Smooth muscle cell (in vitro differentiated cells): Measurements from ENCODE around the gene GRM7. TPM values are rescaled to one million over a fixed set of nuclear protein-coding genes. Genes with fewer than 3 reads are reported as not detected.

Source experiments
- DNase-seq: peaks from one replicate; lab custom pipeline; 2025; ENCODE audit not compliant: unreplicated experiment; lab: John Stamatoyannopoulos, UW
- H2AFZ ChIP-seq: fragments of 200-600 bp; sonication (generic); 2 replicates; pipeline ENCODE4 v1.6.0; 2016; ENCODE audit warnings: antibody characterized with exemption, low read depth, mild to moderate bottlenecking
- H3F3A ChIP-seq: fragments of 200-600 bp; sonication (generic); 2 replicates; pipeline ENCODE4 v1.6.0; 2017; ENCODE audit warnings: antibody characterized with exemption, low read depth
- H3K27ac ChIP-seq: fragments of 200-600 bp; sonication (generic); 2 replicates; pipeline ENCODE4 v1.5.1; 2016; ENCODE audit warnings: low read depth, mild to moderate bottlenecking
- H3K27me3 ChIP-seq: fragments of 200-600 bp; sonication (generic); 2 replicates; pipeline ENCODE4 v1.6.1; 2016; ENCODE audit warnings: low read depth, mild to moderate bottlenecking
- H3K36me3 ChIP-seq: fragments of 200-600 bp; sonication (generic); 2 replicates; pipeline ENCODE4 v1.5.1; 2016; ENCODE audit warnings: low read depth
- H3K4me1 ChIP-seq: fragments of 200-600 bp; sonication (generic); 2 replicates; pipeline ENCODE4 v1.5.1; 2016; ENCODE audit warnings: low read depth
- H3K4me2 ChIP-seq: fragments of 200-600 bp; sonication (generic); 2 replicates; pipeline ENCODE4 v1.6.0; 2016; ENCODE audit warnings: mild to moderate bottlenecking
- H3K4me3 ChIP-seq: fragments of 200-600 bp; sonication (generic); 2 replicates; pipeline ENCODE4 v1.5.1; 2016; ENCODE audit warnings: mild to moderate bottlenecking
- H3K79me2 ChIP-seq: fragments of 200-600 bp; sonication (generic); 2 replicates; pipeline ENCODE4 v1.6.0; 2016; ENCODE audit warnings: low read depth, mild to moderate bottlenecking
- H3K9ac ChIP-seq: fragments of 200-600 bp; sonication (generic); 2 replicates; pipeline ENCODE4 v1.6.0; 2016; ENCODE audit warnings: low read depth
- H3K9me3 ChIP-seq: fragments of 200-600 bp; sonication (generic); replicated peaks from 2 replicates; pipeline ENCODE4 v1.5.1; 2016; ENCODE audit warnings: low read depth
- H4K20me1 ChIP-seq: fragments of 200-600 bp; sonication (generic); 2 replicates; pipeline ENCODE4 v1.6.0; 2016; ENCODE audit warnings: low read depth
- WGBS: methylation state at CpG from one replicate; pipeline ENCODE4 v1.1.7; 2016; ENCODE audit warnings: low lambda C conversion rate; 5-methylcytosine and 5-hydroxymethylcytosine counted together
- polyA plus RNA-seq: library from polyadenylated mRNA; unstranded; fragments of >200 nt; fragmentation: Nextera tagmentation; extraction: Ambion mirVana; gene quantifications from 2 replicates; pipeline ENCODE4 v1.2.1, GENCODE V29; 2016
- total RNA-seq: library from RNA; depleted of rRNA; stranded (reverse); fragments of >200 nt; gene quantifications from 2 replicates; pipeline ENCODE4 v1.2.3, GENCODE V29; 2014
- TF ChIP-seq, protein P1 (sequence below): fragments of 200-600 bp; sonication (generic); IDR thresholded peaks from 2 replicates; pipeline ENCODE4 v1.5.1; 2017; ENCODE audit warnings: borderline replicate concordance, mild to moderate bottlenecking, antibody characterized with exemption; ENCODE audit not compliant: insufficient read depth, poor library complexity, severe bottlenecking

GRM7 gene
- total and polyA plus RNA-seq, 2 experiments from 2014 or later, result not detected

DNA sequence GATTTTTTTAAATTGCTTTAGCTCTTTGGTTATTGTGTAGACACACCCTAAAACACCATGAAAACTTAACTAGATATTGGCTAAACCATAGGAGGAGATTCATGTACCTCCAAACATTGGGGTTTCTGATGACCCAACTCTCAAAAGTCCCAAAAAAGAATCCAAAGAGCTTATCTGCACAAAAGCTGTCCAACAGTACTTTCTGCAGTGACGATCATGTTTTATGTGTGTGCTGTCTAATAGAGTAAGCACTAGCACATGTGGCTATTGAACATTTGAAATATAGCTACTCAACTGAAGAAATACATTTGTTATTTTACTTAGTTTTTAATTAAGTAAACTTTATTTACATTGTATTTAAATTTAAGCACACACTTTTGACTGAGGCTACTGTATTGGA lies 822.5 kb downstream of the GRM7 start:
- no peak overlapping the region for H3K27ac ChIP-seq
- no peaks in the 10 kb centered on the region for H3K4me1 ChIP-seq
- no peaks in the 10 kb centered on the region for H3K27me3 ChIP-seq
- H3K4me2 ChIP-seq, result no peak overlapping the region
- no peak overlapping the region for H3K4me3 ChIP-seq
- no peak for DNase-seq
- no peaks in the 10 kb centered on the region for H3F3A ChIP-seq
- H2AFZ ChIP-seq, result no peak overlapping the region
- 96% methylated on average over 1 of the region's 1 CpG for WGBS
- no peaks in the 10 kb centered on the region for H3K79me2 ChIP-seq
- no peaks in the 10 kb centered on the region for H3K9me3 ChIP-seq
- H3K36me3 ChIP-seq, result no peaks in the 10 kb centered on the region
- no peaks in the 10 kb centered on the region for H4K20me1 ChIP-seq
- H3K9ac ChIP-seq, result no peak overlapping the region
- TF ChIP-seq, protein P1, sequence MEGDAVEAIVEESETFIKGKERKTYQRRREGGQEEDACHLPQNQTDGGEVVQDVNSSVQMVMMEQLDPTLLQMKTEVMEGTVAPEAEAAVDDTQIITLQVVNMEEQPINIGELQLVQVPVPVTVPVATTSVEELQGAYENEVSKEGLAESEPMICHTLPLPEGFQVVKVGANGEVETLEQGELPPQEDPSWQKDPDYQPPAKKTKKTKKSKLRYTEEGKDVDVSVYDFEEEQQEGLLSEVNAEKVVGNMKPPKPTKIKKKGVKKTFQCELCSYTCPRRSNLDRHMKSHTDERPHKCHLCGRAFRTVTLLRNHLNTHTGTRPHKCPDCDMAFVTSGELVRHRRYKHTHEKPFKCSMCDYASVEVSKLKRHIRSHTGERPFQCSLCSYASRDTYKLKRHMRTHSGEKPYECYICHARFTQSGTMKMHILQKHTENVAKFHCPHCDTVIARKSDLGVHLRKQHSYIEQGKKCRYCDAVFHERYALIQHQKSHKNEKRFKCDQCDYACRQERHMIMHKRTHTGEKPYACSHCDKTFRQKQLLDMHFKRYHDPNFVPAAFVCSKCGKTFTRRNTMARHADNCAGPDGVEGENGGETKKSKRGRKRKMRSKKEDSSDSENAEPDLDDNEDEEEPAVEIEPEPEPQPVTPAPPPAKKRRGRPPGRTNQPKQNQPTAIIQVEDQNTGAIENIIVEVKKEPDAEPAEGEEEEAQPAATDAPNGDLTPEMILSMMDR, result no peak

DNA sequence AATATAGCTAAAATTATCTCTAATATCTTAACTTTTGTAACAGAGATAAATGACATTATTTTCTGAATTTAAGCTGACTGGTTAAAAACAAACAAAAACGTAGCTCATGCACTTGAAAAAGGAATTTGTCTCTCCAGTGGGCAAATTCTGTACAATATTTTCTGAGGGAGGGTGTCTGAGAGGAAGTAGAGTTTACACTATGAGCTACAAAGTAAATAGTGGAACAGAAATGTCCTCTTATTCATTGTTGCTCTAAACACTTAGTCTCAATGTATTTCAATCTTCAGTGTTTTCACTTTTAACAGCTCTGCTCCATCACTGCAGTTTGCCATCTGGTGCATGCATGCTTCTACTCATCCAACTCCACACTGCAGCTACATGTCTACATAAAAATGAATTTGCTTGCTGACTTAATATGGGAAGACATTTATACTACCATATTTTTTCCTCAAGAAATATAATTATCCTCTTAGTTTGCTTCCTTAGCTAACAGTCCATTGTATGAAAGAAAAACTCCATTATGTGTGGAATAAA lies 823.3 kb downstream of the GRM7 start:
- H3K4me1 ChIP-seq, result no peaks in the 10 kb centered on the region
- H2AFZ ChIP-seq, result no peak overlapping the region
- 77% methylated on average over 1 of the region's 1 CpG for WGBS
- TF ChIP-seq, protein P1, result no peak
- DNase-seq, result no peak
- no peaks in the 10 kb centered on the region for H4K20me1 ChIP-seq
- H3K36me3 ChIP-seq, result no peaks in the 10 kb centered on the region
- H3K27ac ChIP-seq, result no peak overlapping the region
- H3K9me3 ChIP-seq, result no peaks in the 10 kb centered on the region
- H3K4me3 ChIP-seq, result no peak overlapping the region
- H3K27me3 ChIP-seq, result no peaks in the 10 kb centered on the region
- no peaks in the 10 kb centered on the region for H3F3A ChIP-seq
- no peaks in the 10 kb centered on the region for H3K79me2 ChIP-seq
- no peak overlapping the region for H3K4me2 ChIP-seq
- H3K9ac ChIP-seq, result no peak overlapping the region

DNA sequence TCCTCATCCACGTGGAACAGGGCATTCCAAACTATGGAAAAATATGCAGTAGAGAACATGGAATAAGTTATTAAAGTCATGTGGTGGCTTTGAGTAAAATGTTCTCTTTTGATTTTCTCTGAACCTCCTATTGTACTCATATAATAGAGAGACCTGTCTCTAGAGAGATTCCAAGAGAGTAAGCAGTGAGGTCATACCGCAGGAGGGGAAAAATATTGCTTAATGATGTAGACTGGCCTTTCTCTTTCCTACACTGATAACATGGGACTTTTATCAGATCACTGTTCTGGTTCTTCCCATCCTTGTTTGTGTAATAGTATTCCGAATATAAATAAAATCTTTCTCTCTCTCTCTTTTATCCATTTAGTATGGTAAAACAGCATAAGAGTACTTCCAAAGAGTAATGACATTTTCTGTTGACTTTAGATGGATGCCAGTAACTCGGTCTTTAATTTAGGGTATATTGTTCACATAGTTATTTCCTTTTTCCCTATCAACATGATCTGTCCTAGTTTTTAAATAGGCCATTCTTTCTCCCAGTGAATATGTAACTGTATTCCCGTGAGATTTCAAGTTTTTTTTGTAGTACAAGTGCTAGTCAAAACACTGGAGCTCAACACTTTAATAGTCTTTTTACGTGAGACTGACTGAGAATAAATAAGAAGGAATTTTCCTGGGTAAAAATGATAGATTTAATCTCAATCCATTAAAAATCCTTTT lies 826.7 kb downstream of the GRM7 start:
- no peaks in the 10 kb centered on the region for H3K4me1 ChIP-seq
- no peak overlapping the region for H3K9ac ChIP-seq
- no peak overlapping the region for H2AFZ ChIP-seq
- TF ChIP-seq, protein P1, result no peak
- no peaks in the 10 kb centered on the region for H3K9me3 ChIP-seq
- H3K4me2 ChIP-seq, result no peak overlapping the region
- H3F3A ChIP-seq, result no peaks in the 10 kb centered on the region
- H3K27me3 ChIP-seq, result no peaks in the 10 kb centered on the region
- DNase-seq, result no peak
- H3K27ac ChIP-seq, result no peak overlapping the region
- WGBS, result 95% methylated on average over 6 of the region's 6 CpGs
- H3K79me2 ChIP-seq, result no peaks in the 10 kb centered on the region
- H4K20me1 ChIP-seq, result no peaks in the 10 kb centered on the region
- H3K4me3 ChIP-seq, result no peak overlapping the region
- no peaks in the 10 kb centered on the region for H3K36me3 ChIP-seq

DNA sequence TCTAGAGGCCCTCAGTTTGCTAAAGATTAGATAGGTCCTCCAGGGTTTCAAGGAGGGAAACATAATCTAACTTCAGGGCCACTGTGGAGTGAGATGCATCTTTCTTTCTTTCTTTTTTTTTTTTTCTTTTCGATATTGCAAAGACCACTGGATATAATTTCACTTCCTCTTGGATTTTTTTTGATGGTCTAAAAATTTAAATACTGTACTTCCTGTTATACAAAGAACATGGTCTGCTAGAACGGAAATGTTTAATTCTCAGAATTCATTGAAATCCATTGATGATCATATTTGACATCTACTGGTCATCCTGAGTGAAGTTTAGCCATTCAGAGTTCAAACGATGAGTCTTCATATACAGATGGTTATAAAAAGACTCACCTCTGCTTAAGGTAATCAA lies 832.0 kb downstream of the GRM7 start:
- H3K4me2 ChIP-seq, result no peak overlapping the region
- 85% methylated on average over 3 of the region's 3 CpGs for WGBS
- H3K36me3 ChIP-seq, result no peaks in the 10 kb centered on the region
- no peak overlapping the region for H3K9ac ChIP-seq
- H3K27me3 ChIP-seq, result no peaks in the 10 kb centered on the region
- H3K79me2 ChIP-seq, result no peaks in the 10 kb centered on the region
- no peaks in the 10 kb centered on the region for H3K4me1 ChIP-seq
- H2AFZ ChIP-seq, result no peak overlapping the region
- DNase-seq, result no peak
- no peak overlapping the region for H3K4me3 ChIP-seq
- no peaks in the 10 kb centered on the region for H3K9me3 ChIP-seq
- H4K20me1 ChIP-seq, result no peaks in the 10 kb centered on the region
- H3F3A ChIP-seq, result no peaks in the 10 kb centered on the region
- TF ChIP-seq, protein P1, result no peak
- no peak overlapping the region for H3K27ac ChIP-seq
